GM19351 (cell line): Measurements from ENCODE around the gene C2CD2.

ENCODE experiments used
- ATAC-seq: cut with Tn5 transposase; IDR thresholded peaks from one replicate; pipeline ENCODE4 v1.9.1; 2021; ENCODE audit warnings: mild to moderate bottlenecking, moderate library complexity; ENCODE audit not compliant: unreplicated experiment

Gene C2CD2

DNA sequence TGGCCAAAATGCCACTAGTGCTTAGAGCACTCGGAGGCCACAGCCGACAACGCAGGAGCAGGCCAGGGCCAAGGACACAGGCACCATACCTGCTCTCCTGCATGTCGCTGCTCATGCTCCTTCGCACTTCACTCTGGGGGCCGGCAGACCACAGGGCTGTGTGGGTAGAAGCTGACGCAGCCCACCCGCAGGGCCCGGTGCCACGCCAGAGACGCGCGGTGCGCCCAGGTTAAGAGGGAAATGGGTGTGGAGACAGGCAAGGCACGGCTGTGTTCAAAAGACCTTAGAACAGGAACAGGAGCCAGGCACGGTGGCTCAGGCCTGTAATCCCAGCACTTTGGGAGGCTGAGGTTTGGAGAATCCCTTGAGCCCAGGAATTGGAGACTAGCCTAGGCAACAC is 61.1 kb downstream of the C2CD2 start:
- ATAC-seq = no peak

GRCh38 chr21:41891132-41891531 is 62.7 kb downstream of the C2CD2 start:
- no peak for ATAC-seq

DNA sequence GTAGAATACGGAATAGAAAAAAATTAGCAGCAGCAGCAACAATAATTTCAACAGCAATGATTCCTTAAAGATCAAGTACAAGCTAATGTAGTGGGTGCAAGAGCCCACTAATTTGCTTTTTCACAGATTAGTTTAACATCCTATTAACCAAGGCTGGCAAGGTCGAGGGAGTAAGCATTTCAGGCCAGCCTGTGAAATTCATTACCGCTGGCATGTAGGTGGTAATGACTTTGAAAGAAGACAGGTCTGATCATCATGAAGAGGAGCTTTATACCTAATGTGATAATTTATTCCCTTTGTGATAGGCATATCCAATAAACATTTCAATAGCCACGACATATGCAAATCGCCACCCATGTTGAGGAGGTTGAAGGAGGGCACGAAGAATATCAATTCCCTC is 63.5 kb downstream of the C2CD2 start:
- no peak for ATAC-seq

GRCh38 chr21:41888749-41889376 is 65.0 kb downstream of the C2CD2 start:
- ATAC-seq = no peak

DNA sequence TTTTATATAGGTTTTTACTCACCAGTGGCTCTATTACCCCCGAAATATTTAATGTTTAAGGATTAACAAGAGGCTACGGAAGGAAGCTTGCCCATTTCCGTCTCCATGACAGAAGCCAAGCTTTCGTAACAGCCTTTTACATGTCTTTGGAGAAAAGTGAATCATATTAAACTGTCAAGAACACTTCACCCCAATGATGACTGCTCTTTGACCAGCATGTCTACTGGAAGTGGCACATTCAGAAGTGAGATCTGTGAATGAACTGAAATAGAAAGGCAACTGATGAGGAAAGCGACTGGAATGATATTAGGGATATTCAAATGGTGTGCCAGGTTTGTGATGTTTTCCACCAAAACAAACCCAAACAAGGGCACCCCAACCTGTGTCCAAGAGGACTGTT is 66.2 kb downstream of the C2CD2 start:
- no peak for ATAC-seq

DNA sequence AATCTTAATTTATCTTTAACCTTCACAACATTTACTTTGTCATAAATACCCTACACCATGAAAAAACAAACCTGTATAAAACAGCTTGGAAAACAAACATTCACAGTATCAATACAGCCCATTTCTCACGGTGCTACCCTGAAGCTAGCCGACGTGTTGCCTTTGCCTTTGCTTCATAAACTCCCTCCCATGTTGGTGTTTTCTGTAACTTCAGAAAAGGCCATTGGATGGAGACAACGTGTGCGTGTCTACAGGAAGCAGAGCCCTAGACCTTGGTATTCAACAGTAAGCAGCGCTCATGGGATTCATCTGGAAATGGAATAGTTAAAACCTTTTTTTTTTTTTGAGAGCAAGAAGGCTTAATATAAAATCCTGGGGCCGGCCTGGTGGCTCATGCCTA is 67.5 kb downstream of the C2CD2 start:
- no peak for ATAC-seq

DNA sequence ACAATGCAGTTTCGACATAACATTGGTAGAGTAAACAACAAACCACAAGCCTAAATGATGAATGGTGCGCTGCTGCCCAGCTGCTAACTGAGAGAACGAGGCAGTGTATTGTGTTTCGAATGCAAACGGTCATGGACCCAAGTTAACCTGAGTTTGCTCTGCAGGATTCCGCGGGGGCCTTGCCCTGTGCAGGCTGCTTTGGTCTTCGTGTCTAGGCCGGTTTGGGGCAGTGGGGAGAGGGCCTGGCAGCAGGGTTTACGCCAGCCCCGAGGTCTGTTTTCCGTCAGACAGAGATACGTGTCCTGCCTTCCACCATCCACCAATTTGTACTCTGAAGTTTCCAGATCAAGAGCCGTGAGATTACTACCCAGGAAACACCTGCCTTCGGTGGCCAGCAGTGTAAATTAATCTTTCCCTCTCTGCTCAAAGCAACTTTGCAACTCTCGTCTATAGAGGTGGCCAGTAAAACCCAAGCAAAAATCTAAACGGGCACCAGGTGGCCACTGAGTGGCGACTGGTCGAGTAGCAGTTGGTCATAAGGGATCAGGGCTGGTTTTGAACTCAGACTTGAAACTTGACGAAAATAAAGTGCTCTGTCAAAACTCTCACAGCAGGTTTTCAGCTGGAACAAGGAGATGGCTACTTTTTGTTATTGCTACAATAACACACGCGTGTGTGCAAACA is 68.3 kb downstream of the C2CD2 start:
- ATAC-seq = no peak

DNA sequence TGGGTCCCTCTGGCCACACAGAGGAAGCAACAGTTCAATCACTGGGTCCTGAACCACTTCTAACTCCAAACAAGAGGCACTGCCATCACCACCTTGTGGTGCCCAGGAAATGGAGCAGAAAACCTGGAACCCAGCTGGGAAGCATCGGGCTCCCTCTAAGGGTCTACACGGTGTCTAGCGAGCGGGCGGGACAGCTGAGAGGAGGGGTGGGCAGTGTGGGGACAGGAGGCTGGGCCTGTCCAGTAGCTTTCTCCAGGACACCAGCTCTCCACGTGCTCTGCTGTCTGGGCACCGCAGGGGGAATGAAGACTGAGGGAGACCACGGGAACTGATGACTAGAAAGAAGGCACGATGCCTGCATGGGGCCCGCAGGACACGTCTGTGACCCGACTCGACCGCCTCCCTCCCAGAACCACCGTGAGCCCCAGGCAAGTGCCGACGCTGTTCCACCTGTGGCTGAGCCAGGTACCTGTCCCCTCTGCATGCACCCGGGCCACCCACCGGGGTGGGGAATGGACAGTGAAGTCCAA is 69.3 kb downstream of the C2CD2 start:
- no peak for ATAC-seq

- no peak for ATAC-seq
Measured at GRCh38 chr21:41883582-41883981, 70.2 kb downstream of the C2CD2 start.

GRCh38 chr21:41881051-41881450 is 72.8 kb downstream of the C2CD2 start:
- ATAC-seq = no peak

DNA sequence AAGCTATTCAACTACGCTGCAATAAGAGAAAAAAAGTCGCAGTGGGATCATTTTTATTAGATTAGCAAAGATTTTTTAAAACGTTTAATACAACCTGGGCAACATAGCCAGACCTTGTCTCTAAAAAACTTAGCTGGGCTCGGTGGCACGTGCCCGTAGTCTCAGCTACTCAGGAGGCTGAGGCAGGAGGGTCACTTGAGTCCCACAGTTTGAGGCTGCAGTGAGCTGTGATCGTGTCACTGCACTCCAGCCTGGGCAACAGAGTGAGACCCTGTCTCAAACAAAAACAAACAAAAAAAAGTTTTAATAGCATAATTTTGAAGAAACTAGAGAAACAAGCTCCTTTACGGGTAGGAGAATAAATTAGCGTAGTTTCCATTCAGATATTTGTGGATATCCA is 73.7 kb downstream of the C2CD2 start:
- no peak for ATAC-seq

GRCh38 chr21:41879190-41879998 is 74.4 kb downstream of the C2CD2 start, which contains the start of gene PRDM15:
Gene PRDM15 (minus strand): TSS chr21:41879344. CDS start chr21:41860363, 18,981 bp downstream.
- peak; percentile 68 for ATAC-seq

GRCh38 chr21:41878831-41879189 is 75.0 kb downstream of the C2CD2 start:
- ATAC-seq = peak; percentile 55

GRCh38 chr21:41877901-41878830 is 75.7 kb downstream of the C2CD2 start:
- peak; percentile 24 for ATAC-seq

- ATAC-seq = no peak
Measured at GRCh38 chr21:41876928-41877652, 76.7 kb downstream of the C2CD2 start.

DNA sequence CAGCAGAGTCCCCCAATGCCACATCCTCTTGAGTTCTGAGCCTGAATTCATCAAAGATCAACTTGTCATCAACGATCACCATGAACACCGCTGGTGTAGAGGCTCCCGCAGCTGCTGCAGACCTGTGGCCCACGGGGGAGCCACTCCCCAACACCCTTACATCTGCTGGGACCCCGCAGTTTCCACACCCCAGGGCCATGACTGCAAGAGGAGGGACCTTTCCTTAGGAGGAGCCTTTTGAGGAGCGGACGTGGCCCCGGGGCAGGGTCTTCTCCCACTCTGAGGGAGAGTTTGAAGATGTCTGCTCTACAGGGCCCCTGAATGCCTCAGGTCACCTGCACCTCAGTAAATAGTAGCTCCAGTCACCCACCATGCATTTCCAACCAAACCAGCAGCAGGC is 77.4 kb downstream of the C2CD2 start:
- ATAC-seq = no peak

DNA sequence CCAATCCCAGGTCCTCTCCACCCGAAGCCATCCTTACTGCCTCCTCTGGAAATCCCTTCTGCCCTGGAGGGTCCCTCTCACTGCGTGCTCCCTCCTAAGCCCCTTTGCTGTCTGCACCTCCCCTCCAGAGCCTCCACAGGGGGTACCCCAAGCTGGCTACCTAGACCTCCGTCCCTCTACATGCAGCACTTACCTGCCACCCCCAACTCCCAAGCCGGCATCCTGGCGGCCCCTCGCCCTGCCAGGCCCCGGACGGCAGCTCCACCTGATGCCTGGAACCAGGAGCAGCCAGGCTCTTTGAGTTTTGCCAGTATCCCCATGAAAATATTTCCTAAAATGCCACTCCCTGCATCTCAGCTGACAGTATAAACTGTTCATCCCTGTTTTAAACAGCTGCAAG is 78.7 kb downstream of the C2CD2 start:
- ATAC-seq = no peak

GRCh38 chr21:41874611-41875010 is 79.2 kb downstream of the C2CD2 start:
- no peak for ATAC-seq

- no peak for ATAC-seq
Measured at GRCh38 chr21:41873426-41873825, 80.4 kb downstream of the C2CD2 start.

GRCh38 chr21:41873005-41873404 is 80.8 kb downstream of the C2CD2 start:
- no peak for ATAC-seq
